Activated gamma-delta T cell treated with Interleukin-2 at 50 U/mL for 16 hours (primary cell): Measurements from ENCODE around the gene ELOA.
A peak's percentile ranks its signal among the peaks of the same experiment; 100 is the strongest.
"Not testable (repeated sequence)": the region's sequence is repeated elsewhere in the genome, so short reads cannot be mapped to it uniquely, and the experiment has no call there.

ENCODE experiments used
- DNase-seq: peaks from one replicate; pipeline ENCODE4 v3.0.0-alpha.2; 2020

Gene ELOA, protein sequence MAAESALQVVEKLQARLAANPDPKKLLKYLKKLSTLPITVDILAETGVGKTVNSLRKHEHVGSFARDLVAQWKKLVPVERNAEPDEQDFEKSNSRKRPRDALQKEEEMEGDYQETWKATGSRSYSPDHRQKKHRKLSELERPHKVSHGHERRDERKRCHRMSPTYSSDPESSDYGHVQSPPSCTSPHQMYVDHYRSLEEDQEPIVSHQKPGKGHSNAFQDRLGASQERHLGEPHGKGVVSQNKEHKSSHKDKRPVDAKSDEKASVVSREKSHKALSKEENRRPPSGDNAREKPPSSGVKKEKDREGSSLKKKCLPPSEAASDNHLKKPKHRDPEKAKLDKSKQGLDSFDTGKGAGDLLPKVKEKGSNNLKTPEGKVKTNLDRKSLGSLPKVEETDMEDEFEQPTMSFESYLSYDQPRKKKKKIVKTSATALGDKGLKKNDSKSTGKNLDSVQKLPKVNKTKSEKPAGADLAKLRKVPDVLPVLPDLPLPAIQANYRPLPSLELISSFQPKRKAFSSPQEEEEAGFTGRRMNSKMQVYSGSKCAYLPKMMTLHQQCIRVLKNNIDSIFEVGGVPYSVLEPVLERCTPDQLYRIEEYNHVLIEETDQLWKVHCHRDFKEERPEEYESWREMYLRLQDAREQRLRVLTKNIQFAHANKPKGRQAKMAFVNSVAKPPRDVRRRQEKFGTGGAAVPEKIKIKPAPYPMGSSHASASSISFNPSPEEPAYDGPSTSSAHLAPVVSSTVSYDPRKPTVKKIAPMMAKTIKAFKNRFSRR

DNA sequence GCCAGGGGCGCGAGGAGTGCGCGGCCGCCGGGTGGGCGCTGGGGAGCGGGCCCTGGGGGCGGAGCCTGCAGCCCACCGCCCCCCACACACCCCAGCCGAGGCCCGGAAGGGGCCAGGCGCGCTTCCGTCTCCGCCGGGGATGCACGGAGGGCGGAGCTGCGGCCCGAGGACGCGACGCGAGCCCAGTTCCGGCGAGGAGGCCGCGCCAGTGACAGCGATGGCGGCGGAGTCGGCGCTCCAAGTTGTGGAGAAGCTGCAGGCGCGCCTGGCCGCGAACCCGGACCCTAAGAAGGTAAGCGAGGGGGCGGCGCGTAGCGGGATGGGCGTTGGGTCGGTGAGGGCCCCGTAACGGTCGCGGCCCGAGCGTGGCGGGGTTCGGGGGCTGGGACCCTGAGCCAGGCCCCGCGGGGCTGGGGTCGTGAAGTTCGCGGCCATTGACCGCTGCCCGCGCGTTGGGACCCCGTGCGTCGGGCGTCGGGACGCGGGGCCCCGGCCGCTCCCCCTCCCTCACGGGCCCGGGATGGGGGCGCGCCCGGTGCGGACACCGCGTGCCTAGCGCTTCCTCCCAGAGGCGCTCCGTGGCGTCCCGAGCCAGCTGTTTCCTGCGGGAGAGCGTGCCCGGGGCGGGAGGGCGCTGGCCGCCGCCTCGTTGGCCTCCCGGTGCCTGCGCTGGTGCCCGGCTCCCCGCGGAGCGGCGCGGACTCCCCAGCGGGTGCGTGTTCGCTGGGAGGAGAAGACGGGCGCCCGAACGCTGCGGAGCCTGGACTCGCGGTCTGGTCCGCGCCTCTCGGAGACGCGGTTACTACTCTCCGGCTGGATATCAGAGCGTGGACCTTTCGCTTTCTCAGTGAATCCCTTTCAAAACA is at the start of gene ELOA:
TSS of gene ELOA (plus strand) at position 185 of the 866 bp plus-strand sequence. CDS start at position 218, 33 bp downstream.
- peak; percentile 71 for DNase-seq

DNA sequence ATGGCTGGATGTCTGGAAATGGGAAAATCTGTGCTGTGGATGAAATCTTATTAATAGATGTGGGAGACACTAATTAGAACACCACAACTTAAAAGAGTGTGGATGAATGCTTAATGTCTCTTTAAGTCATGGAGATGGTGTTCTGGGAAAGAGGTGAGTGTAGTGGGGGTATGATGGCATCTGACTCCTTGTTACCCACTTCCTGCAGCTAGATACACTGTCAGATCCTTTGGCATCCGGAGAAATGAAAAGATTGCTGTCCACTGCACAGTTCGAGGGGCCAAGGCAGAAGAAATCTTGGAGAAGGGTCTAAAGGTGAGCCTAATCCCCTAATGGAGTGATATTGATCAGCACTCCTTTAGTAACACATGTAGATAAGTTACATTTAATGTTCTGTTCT is 49.7 kb upstream of the ELOA start:
- no peak for DNase-seq

DNA sequence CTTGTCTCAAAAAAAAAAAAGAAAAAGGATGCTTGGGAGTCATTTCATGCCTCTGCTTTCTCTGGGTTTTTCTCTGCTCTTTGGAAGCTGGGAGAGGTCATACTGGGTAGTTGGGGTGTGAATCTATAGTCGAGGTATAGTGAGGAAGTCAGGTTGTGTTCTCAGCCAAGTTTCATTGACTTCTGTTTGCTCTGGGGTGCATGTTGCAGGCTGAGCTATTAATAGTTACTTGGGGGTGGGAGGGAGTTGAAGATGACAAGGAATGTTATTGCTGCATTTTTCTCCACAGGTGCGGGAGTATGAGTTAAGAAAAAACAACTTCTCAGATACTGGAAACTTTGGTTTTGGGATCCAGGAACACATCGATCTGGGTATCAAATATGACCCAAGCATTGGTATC is 48.9 kb upstream of the ELOA start:
- no peak for DNase-seq

GRCh38 chr1:23695667-23696066 is 47.6 kb upstream of the ELOA start:
- DNase-seq: no peak

DNA sequence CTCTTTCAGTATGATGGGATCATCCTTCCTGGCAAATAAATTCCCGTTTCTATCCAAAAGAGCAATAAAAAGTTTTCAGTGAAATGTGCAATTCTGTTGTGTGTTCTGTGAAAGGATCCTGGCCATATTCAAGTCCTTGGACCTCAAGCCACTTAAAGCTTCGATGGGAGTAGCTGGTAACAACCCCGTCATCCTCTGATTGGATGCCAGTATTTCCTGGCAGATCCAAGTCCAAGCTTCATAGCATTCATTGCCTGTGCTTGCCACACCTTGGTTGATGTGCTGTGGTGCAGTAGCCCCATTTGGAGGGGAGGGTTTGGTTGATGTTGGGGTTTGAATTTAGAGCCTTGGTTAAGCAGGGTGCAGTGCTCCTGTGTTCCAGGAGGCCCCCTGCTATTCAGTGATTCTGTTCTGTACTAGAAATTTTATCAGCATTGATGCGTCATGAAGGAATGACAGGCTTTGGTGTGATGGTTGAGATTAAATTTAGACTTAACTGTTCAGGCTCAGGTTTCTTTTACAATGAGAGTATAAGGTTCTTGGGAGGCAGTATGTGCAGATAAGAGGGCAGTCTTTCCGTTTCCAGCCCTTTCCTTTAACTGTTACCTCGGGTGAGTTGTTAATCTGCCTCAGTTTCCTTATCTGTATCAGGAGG is 46.8 kb upstream of the ELOA start:
- no peak for DNase-seq

GRCh38 chr1:23698466-23698865 is 44.8 kb upstream of the ELOA start:
- DNase-seq: no peak

GRCh38 chr1:23699280-23700179 is 43.7 kb upstream of the ELOA start:
- no peak for DNase-seq

- DNase-seq: no peak
Measured at GRCh38 chr1:23701310-23701709, 42.0 kb upstream of the ELOA start.

GRCh38 chr1:23701996-23702395 is 41.3 kb upstream of the ELOA start:
- DNase-seq: no peak

GRCh38 chr1:23704834-23705495 is 38.3 kb upstream of the ELOA start:
- no peak for DNase-seq

- no peak for DNase-seq
Measured at GRCh38 chr1:23709229-23709628, 34.0 kb upstream of the ELOA start.

- no peak for DNase-seq
Measured at GRCh38 chr1:23718482-23718881, 24.8 kb upstream of the ELOA start.

- DNase-seq: no peak
Measured at GRCh38 chr1:23719162-23719820, 24.0 kb upstream of the ELOA start.

DNA sequence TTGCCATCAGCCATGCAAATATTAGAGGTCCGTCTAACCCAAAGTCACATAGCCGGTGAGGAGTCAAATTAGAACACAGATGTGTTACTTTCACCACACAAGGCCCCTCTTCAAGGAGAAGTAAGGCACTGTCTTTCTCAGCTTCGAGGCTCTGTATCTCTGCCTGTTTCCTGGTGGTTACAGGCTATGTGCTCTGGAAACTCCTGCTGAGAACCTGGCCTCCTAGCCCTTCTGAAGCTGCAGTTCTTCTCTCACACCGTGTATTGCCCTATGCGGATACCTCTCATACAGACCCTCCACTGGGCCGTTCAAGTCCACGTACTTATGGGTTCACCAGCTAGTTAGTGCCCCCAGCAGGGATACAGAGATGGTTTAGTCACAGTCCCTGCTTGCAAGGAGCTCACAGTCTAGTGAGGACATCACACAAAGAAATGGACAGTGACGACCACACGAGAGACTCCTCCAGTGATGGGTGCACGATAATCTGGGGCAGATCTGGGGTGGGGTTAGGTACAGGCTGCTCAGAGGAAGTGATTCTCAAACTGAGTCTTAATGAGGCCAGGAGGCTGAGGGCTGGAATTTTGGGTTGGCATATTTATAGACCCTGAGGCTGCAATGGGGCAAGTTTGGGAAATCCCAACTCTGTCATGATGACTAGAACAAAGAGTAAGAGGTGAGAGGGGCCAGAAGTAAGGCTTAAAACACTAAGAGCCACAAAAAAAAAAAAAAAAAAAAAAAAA is 22.8 kb upstream of the ELOA start:
- DNase-seq: peak; percentile 4

DNA sequence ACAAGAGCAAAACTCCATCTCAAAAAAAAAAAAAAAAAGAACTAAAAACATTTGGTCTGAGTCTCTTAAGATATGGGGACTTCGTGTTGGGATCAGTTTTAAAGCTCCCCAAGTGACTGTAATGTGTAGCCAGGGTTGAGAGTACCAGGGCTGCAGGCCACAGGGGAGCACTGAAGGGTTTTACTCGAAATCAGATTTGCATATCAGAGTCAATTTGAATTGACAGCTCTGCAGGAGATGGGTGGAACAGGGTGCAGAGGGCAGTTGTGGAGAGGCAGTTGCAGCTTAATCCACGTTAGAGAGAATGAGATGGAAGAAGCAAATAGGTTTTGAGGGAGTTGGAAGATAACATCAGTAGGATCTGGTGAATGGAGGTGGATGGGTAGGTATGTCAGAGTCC is 20.6 kb upstream of the ELOA start:
- no peak for DNase-seq

DNA sequence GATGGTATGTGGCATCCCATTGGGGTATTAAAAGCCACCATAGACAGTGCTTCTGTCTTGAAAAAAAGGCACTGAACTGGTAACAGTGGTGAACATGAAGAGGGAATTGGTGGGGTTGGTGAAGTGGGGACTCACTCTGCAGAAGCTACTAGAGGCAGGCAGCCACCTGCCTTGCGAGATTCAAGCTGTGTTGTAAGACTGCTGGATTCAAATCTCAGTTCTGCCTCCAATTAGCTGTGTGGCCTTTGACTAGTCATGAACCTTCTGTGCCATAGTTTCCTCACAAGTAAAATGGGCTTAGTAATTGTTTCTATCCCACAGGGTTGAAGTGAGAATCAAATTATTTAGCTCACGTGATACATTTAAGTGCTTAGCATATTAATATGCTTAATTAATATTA is 16.6 kb upstream of the ELOA start:
- DNase-seq: no peak

GRCh38 chr1:23727362-23727811 is 15.9 kb upstream of the ELOA start:
- no peak for DNase-seq

DNA sequence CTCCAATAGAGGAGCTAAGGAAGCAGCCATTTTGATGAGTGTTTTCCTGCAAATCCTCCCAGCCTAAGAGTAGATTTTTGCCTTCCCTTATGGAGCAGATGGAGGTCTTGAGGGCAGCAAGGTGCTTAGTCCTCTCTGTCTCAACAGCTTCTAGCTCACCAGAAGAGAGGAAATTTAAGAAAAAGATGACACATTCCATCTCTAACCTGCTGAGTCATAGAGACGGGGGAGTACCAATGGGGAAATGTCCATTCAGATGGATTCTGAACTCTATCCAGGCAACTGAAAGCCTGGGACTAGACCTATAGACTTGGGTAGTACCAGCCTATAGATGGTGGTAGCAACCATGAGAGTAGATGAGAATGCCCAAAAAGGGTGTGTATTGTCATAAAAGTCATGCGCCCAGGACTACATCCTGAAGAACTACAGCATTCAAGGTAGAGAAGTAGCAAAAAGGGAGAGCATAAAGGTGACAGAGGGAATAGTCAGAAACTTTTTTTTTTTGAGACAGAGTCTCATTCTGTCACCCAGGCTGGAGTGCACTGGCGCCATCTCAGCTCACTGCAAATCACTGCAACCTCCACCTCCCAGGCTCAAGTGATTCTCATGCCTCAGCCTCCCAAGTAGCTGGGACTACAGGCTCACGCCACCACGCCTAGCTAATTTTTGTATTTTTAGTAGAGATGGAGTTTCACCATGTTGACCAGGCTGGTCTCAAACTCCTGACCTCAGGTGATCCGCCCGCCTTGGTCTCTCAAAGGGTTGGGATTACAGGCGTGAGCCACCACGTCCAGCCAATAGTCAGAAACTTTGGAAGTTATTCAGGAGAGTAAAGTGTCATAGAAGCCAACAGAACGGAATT is 10.7 kb upstream of the ELOA start:
- DNase-seq: no peak

DNA sequence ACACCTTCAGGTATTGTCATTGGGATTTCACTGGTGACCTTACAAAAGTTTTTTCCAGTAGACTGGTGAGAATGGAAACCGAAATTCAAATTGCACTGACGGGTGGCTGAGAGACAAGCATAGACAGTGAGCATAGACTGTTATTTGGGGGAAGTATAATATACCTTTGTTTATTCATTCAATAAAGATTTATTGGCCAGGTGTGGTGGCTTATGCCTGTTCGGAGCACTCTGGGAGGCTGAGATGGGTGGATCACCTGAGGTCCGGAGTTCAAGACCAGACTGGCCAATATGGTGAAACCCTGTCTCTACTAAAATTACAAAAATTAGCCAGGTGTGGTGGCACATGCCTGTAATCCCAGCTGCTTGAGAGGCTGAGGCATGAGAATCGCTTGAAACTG is 10.0 kb upstream of the ELOA start:
- not testable (repeated sequence) for DNase-seq
